G401 (cell line): ENCODE measurements around the gene PGBD1. TPM values are rescaled to one million over a fixed set of nuclear protein-coding genes. Genes with fewer than 3 reads are reported as not detected.

Experiments used
- DNase-seq: peaks from one replicate; pipeline ENCODE4 v3.0.0-alpha.2; 2015; ENCODE audit warnings: low spot score
- in situ Hi-C: cut with HindIII; loops from 2 replicates; pipeline ENCODE4 v1.10.0; 2016; ENCODE audit warnings: low sequenced_read_pairs, mixed read lengths
- total RNA-seq: library from RNA; depleted of rRNA; stranded (reverse); fragments of >200 nt; shearing (Covaris generic); gene quantifications from 2 replicates; pipeline ENCODE4 v1.2.3, GENCODE V29; 2014; rRNA removed

Gene PGBD1
- 8.2 and 10.8 TPM in 2 replicates for total RNA-seq

- in situ Hi-C loops, result no loop called here
- DNase-seq, result peak; percentile 82
Observed at GRCh38 chr6:28281288-28282064, at the start of gene PGBD1. Gene PGBD1, plus strand, starts transcription at chr6:28281572. Its CDS starts 2,242 bp downstream, at chr6:28283814.

GRCh38 chr6:28232785-28233184 is 48.6 kb upstream of the PGBD1 start:
- no peak for DNase-seq
- in situ Hi-C loops, result no loop called here

GRCh38 chr6:28235912-28236452 is 45.4 kb upstream of the PGBD1 start:
- no peak for DNase-seq
- in situ Hi-C loops, result no loop called here

GRCh38 chr6:28239636-28240035 is 41.7 kb upstream of the PGBD1 start:
- DNase-seq, result no peak
- in situ Hi-C loops, result no loop called here

- in situ Hi-C loops, result no loop called here
- no peak for DNase-seq
Observed at GRCh38 chr6:28240471-28240870, 40.9 kb upstream of the PGBD1 start.

GRCh38 chr6:28243946-28244345 is 37.4 kb upstream of the PGBD1 start:
- no peak for DNase-seq
- in situ Hi-C loops, result no loop called here

GRCh38 chr6:28245206-28245941 is 36.0 kb upstream of the PGBD1 start:
- DNase-seq, result no peak
- in situ Hi-C loops, result no loop called here

GRCh38 chr6:28248916-28249315 is 32.5 kb upstream of the PGBD1 start:
- DNase-seq, result no peak
- in situ Hi-C loops, result no loop called here

GRCh38 chr6:28250747-28251146 is 30.6 kb upstream of the PGBD1 start:
- DNase-seq, result no peak
- in situ Hi-C loops, result no loop called here

GRCh38 chr6:28251661-28252008 is 29.7 kb upstream of the PGBD1 start:
- in situ Hi-C loops, result no loop called here
- no peak for DNase-seq

GRCh38 chr6:28252009-28252975 is 29.1 kb upstream of the PGBD1 start, which contains the start of gene ZKSCAN4:
Gene ZKSCAN4, minus strand, starts transcription at chr6:28252269. Its CDS starts 289 bp downstream, at chr6:28251980.
- in situ Hi-C loops, result no loop called here
- peak; percentile 95 for DNase-seq

GRCh38 chr6:28254121-28254519 is 27.3 kb upstream of the PGBD1 start:
- in situ Hi-C loops, result no loop called here
- no peak for DNase-seq

GRCh38 chr6:28257042-28257441 is 24.3 kb upstream of the PGBD1 start:
- DNase-seq, result no peak
- in situ Hi-C loops, result no loop called here

- peak; percentile 73 for DNase-seq
- in situ Hi-C loops, result no loop called here
Observed at GRCh38 chr6:28258877-28259777, 22.2 kb upstream of the PGBD1 start, which contains the start of gene NKAPL. Gene NKAPL, plus strand, starts transcription at chr6:28259297. Its CDS starts 75 bp downstream, at chr6:28259372.

- no peak for DNase-seq
Observed at GRCh38 chr6:28263922-28264321, 17.4 kb upstream of the PGBD1 start.

GRCh38 chr6:28264834-28265401 is 16.5 kb upstream of the PGBD1 start:
- in situ Hi-C loops, result no loop called here
- DNase-seq, result no peak

More at GRCh38 chr6:28263922-28264321, 17.4 kb upstream of the PGBD1 start:
- in situ Hi-C loops, result no loop called here

- in situ Hi-C loops, result no loop called here
- DNase-seq, result no peak
Observed at GRCh38 chr6:28266563-28266961, 14.8 kb upstream of the PGBD1 start.
